GM23338 (cell line): ENCODE measurements around the gene HOXD9.

Experiments used
- CREB1 ChIP-seq: fragments of 250-450 bp; sonication (Bioruptor Pico); IDR thresholded peaks from 2 replicates; pipeline ENCODE4 v1.5.0; 2020; ENCODE audit warnings: low read depth, mild to moderate bottlenecking, moderate library complexity
- EZH2 ChIP-seq: fragments of 200-600 bp; sonication (generic); IDR thresholded peaks from one replicate; pipeline ENCODE4 v1.8.0; 2017; ENCODE audit warnings: antibody characterized with exemption, mild to moderate bottlenecking, low read depth; ENCODE audit not compliant: unreplicated experiment
- EZH2phosphoT487 ChIP-seq: fragments of 200-600 bp; sonication (generic); IDR thresholded peaks from one replicate; pipeline ENCODE4 v1.8.1; 2018; ENCODE audit warnings: antibody characterized with exemption; ENCODE audit not compliant: unreplicated experiment
- JUNB ChIP-seq: IDR thresholded peaks from one replicate; pipeline ENCODE4 v1.6.1; 2016; ENCODE audit warnings: antibody characterized with exemption; ENCODE audit not compliant: unreplicated experiment
- POLR2AphosphoS5 ChIP-seq: IDR thresholded peaks from 2 replicates; pipeline ENCODE4 v1.6.1; 2016; ENCODE audit warnings: antibody characterized with exemption, low read depth
- ZNF331 ChIP-seq: fragments of 250-450 bp; sonication (Bioruptor Pico); IDR thresholded peaks from 2 replicates; pipeline ENCODE4 v1.5.0; 2020; ENCODE audit warnings: low read depth, mild to moderate bottlenecking, moderate library complexity
- TF ChIP-seq, protein P1 (sequence below), 2 experiments: fragments of 200-600 bp in 1 of 2; sonication (generic) in 1 of 2; conservative IDR thresholded peaks; 2 replicates each; pipeline versions ENCODE4 v1.5.1 to v1.6.1; 2016 to 2017; ENCODE audit warnings: antibody characterized with exemption in 2 of 2, low read depth in 2 of 2, mild to moderate bottlenecking in 2 of 2, moderate library complexity in 1 of 2
- TF ChIP-seq, protein P2 (sequence below): fragments of 250-450 bp; sonication (Bioruptor Pico); IDR thresholded peaks from 2 replicates; pipeline ENCODE4 v1.5.0; 2020; ENCODE audit warnings: mild to moderate bottlenecking, moderate library complexity
- TF ChIP-seq, protein P3 (sequence below): IDR thresholded peaks from one replicate; pipeline ENCODE4 v1.6.1; 2018; ENCODE audit warnings: antibody characterized with exemption; ENCODE audit not compliant: unreplicated experiment

DNA sequence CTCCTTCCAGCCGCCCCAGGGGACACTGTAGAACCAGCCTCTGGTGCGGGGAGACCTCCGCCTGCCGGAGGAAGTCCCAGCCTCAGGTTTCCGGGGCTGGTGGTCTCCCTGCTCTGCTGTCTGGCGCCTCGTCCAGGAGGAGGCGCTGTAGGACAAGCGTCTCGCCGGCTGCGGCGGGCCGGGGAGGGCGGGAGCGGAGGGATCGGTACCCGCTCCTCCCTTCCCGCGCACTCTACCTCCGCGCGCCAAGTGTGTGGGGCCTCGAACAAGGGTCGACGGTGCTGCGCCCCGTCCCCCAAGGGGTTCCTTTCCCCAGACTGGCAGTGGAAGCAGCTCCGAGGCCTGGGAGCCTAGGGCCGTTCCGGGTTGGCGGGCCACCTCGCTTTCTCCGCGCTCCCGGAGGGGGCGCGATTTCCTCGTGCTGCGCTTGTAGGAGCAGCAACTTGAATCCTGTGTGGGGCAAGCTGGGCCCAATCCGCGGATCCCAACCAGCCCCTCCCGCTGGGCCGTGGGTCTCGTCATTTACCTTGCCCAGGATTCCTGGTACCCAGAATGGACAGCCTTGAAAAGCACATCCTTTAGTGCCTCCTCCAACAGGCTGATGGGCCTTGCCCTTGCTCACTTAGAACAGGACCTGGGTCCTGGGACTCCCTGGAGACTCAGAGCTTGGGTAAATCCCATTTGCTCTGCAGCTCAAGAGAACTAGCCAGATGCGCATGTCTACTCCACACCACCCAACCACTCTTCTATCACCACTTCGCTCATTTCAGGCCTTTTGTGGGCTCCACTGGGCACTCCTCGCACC, 18.2 kb downstream of the HOXD9 start:
- TF ChIP-seq, protein P1, sequence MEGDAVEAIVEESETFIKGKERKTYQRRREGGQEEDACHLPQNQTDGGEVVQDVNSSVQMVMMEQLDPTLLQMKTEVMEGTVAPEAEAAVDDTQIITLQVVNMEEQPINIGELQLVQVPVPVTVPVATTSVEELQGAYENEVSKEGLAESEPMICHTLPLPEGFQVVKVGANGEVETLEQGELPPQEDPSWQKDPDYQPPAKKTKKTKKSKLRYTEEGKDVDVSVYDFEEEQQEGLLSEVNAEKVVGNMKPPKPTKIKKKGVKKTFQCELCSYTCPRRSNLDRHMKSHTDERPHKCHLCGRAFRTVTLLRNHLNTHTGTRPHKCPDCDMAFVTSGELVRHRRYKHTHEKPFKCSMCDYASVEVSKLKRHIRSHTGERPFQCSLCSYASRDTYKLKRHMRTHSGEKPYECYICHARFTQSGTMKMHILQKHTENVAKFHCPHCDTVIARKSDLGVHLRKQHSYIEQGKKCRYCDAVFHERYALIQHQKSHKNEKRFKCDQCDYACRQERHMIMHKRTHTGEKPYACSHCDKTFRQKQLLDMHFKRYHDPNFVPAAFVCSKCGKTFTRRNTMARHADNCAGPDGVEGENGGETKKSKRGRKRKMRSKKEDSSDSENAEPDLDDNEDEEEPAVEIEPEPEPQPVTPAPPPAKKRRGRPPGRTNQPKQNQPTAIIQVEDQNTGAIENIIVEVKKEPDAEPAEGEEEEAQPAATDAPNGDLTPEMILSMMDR (conservative IDR thresholded peaks at IDR 0.05; ENCODE audit: low read depth in 2 of 2): peak; percentile 75 to 93
- TF ChIP-seq POLR2AphosphoS5 (no peak), EZH2phosphoT487 (no peak), CREB1 (CRISPR knock-in tag) (no peak), EZH2 (peak; percentile 25), JUNB (no peak), ZNF331 (no peak)
- TF ChIP-seq, protein P2, sequence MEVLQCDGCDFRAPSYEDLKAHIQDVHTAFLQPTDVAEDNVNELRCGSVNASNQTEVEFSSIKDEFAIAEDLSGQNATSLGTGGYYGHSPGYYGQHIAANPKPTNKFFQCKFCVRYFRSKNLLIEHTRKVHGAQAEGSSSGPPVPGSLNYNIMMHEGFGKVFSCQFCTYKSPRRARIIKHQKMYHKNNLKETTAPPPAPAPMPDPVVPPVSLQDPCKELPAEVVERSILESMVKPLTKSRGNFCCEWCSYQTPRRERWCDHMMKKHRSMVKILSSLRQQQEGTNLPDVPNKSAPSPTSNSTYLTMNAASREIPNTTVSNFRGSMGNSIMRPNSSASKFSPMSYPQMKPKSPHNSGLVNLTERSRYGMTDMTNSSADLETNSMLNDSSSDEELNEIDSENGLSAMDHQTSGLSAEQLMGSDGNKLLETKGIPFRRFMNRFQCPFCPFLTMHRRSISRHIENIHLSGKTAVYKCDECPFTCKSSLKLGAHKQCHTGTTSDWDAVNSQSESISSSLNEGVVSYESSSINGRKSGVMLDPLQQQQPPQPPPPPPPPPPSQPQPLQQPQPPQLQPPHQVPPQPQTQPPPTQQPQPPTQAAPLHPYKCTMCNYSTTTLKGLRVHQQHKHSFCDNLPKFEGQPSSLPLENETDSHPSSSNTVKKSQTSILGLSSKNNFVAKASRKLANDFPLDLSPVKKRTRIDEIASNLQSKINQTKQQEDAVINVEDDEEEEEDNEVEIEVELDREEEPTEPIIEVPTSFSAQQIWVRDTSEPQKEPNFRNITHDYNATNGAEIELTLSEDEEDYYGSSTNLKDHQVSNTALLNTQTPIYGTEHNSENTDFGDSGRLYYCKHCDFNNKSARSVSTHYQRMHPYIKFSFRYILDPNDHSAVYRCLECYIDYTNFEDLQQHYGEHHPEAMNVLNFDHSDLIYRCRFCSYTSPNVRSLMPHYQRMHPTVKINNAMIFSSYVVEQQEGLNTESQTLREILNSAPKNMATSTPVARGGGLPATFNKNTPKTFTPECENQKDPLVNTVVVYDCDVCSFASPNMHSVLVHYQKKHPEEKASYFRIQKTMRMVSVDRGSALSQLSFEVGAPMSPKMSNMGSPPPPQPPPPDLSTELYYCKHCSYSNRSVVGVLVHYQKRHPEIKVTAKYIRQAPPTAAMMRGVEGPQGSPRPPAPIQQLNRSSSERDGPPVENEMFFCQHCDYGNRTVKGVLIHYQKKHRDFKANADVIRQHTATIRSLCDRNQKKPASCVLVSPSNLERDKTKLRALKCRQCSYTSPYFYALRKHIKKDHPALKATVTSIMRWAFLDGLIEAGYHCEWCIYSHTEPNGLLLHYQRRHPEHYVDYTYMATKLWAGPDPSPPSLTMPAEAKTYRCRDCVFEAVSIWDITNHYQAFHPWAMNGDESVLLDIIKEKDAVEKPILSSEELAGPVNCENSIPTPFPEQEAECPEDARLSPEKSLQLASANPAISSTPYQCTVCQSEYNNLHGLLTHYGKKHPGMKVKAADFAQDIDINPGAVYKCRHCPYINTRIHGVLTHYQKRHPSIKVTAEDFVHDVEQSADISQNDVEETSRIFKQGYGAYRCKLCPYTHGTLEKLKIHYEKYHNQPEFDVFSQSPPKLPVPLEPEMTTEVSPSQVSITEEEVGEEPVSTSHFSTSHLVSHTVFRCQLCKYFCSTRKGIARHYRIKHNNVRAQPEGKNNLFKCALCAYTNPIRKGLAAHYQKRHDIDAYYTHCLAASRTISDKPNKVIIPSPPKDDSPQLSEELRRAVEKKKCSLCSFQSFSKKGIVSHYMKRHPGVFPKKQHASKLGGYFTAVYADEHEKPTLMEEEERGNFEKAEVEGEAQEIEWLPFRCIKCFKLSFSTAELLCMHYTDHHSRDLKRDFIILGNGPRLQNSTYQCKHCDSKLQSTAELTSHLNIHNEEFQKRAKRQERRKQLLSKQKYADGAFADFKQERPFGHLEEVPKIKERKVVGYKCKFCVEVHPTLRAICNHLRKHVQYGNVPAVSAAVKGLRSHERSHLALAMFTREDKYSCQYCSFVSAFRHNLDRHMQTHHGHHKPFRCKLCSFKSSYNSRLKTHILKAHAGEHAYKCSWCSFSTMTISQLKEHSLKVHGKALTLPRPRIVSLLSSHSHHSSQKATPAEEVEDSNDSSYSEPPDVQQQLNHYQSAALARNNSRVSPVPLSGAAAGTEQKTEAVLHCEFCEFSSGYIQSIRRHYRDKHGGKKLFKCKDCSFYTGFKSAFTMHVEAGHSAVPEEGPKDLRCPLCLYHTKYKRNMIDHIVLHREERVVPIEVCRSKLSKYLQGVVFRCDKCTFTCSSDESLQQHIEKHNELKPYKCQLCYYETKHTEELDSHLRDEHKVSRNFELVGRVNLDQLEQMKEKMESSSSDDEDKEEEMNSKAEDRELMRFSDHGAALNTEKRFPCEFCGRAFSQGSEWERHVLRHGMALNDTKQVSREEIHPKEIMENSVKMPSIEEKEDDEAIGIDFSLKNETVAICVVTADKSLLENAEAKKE: no peak
- TF ChIP-seq, protein P3, sequence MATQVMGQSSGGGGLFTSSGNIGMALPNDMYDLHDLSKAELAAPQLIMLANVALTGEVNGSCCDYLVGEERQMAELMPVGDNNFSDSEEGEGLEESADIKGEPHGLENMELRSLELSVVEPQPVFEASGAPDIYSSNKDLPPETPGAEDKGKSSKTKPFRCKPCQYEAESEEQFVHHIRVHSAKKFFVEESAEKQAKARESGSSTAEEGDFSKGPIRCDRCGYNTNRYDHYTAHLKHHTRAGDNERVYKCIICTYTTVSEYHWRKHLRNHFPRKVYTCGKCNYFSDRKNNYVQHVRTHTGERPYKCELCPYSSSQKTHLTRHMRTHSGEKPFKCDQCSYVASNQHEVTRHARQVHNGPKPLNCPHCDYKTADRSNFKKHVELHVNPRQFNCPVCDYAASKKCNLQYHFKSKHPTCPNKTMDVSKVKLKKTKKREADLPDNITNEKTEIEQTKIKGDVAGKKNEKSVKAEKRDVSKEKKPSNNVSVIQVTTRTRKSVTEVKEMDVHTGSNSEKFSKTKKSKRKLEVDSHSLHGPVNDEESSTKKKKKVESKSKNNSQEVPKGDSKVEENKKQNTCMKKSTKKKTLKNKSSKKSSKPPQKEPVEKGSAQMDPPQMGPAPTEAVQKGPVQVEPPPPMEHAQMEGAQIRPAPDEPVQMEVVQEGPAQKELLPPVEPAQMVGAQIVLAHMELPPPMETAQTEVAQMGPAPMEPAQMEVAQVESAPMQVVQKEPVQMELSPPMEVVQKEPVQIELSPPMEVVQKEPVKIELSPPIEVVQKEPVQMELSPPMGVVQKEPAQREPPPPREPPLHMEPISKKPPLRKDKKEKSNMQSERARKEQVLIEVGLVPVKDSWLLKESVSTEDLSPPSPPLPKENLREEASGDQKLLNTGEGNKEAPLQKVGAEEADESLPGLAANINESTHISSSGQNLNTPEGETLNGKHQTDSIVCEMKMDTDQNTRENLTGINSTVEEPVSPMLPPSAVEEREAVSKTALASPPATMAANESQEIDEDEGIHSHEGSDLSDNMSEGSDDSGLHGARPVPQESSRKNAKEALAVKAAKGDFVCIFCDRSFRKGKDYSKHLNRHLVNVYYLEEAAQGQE: no peak
